Skeletal muscle cell (primary cell): ENCODE data around the gene CFAP20DC.
A peak's percentile ranks its signal among the peaks of the same experiment; 100 is the strongest.
"Not testable (repeated sequence)": the region's sequence is repeated elsewhere in the genome, so short reads cannot be mapped to it uniquely, and the experiment has no call there.

Experiments used
- DNase-seq: peaks from one replicate; pipeline ENCODE4 v3.0.0-alpha.2; 2010; ENCODE audit warnings: low read depth
- H3K4me3 ChIP-seq: 2 replicates; pipeline ENCODE4 v1.5.1; 2011; ENCODE audit warnings: low read depth, mild to moderate bottlenecking, control low read depth, low read length, moderate library complexity

CFAP20DC gene

GRCh38 chr3:58979840-58980239 is 70.0 kb downstream of the CFAP20DC start:
- DNase-seq = no peak
- no peak overlapping the region for H3K4me3 ChIP-seq

- no peak overlapping the region for H3K4me3 ChIP-seq
- DNase-seq = no peak
Measured at GRCh38 chr3:58973796-58974195, 76.0 kb downstream of the CFAP20DC start.

- DNase-seq, H3K4me3 ChIP-seq: not testable (repeated sequence)
Measured at GRCh38 chr3:58967866-58968265, 82.0 kb downstream of the CFAP20DC start.

GRCh38 chr3:58965865-58966264 is 84.0 kb downstream of the CFAP20DC start:
- DNase-seq = peak; percentile 29
- H3K4me3 ChIP-seq = no peak overlapping the region

DNA sequence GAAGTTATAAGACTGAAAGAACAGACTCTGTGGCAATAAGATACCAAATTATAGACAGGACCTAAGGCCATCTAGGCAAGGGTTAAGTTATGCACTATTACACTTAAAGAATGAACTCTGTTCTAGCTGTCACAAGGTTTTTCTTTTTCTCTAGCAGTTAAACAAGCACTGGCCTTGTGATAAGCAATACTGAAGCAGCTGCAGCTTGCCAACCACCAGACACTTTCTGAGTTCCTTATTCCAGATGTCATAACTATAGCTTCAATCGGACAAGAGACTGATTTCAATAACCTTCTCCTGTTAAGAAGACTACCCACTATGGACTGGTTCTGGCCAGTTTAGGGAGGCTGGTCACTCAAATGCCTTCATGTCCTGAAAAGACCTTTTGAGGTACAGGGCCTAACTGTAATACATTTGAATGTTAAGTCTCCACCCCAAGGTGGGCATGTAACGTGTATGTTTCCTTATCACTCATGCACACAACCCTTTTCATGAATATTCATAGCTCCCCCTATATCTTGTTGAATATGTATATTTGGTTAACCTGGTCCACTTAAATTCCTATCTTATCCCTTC is 85.8 kb downstream of the CFAP20DC start:
- H3K4me3 ChIP-seq = no peak overlapping the region
- DNase-seq = no peak

GRCh38 chr3:58962816-58963215 is 87.0 kb downstream of the CFAP20DC start:
- no peak overlapping the region for H3K4me3 ChIP-seq
- no peak for DNase-seq

- no peak overlapping the region for H3K4me3 ChIP-seq
- DNase-seq = no peak
Measured at GRCh38 chr3:58962040-58962651, 87.7 kb downstream of the CFAP20DC start.

DNA sequence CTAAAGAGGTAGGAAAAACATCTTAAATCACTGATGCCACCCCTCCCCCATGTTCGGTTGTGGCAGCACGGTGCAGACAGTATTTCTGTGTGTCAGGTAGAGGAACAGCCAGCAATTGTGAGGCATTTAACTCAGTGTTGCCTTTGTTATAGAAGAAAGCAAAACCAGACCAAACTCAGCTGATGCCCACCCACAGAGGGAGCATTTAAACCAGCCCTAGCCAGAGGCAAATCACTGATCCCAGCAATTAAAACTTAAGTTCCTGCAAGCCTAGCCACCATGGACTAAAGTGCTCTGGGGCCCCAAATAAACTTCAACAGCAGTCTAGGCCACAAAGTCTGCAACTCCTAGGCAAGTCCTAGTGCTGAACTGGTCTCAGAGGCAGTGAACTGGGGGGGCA is 94.5 kb downstream of the CFAP20DC start:
- no peak for DNase-seq
- H3K4me3 ChIP-seq = no peak overlapping the region

- DNase-seq = no peak
- H3K4me3 ChIP-seq = no peak overlapping the region
Measured at GRCh38 chr3:58953288-58953687, 96.5 kb downstream of the CFAP20DC start.

DNA sequence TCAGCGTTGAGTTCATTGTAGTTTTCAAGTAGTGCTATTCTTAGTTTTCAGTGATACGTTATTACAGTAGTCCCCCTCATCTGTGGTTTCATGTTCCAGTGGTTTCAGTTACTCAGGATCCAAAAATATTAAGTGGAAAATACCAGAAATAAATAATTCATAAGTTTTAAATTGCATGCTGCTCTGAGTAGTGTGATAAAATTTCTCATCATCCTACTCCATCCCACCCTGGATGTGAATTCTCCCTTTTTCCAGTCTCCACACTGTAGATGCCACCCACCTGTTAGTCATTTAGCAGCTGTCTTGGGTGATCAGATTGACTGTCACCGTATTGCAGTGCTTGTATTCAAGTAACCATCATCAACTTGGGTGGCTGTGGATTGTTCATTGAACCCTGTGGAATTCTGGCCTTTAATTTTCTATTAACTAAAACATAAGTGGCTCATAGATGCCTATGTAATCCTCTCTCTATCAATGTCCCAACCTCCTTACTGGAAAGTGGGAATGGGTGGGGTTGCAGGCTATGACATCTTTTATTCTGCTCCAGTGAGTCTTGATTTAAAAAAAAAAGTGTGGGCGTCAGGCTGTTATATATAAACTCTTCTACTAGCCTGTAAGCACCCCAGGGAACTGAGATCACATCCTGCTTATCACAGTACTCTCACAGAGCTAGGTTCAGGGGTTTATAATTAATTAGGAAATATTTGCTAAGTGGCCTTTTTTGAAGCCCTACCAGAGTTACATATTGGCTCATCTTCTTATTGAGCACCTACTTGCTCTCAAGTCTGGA is 97.5 kb downstream of the CFAP20DC start:
- peak; percentile 25 for DNase-seq
- no peak overlapping the region for H3K4me3 ChIP-seq

DNA sequence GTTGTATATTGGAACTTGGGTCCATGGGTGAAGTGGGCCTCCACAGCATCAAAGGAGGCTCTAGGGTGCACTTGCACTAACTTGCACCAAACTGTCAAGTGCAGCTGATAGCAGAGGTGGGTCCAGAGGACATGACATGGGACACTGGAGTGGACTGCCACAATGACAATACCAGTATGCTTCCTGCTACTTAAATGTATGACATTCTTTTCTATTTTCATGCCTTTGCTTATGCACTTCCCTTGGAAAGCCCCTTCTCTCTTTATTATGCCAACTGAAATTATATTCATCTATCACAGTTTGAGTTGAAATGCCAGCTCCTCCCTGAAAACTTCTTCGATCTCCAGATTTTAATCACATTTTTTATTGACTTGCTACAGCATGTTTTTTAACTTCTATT is 101.8 kb downstream of the CFAP20DC start:
- no peak overlapping the region for H3K4me3 ChIP-seq
- no peak for DNase-seq

DNA sequence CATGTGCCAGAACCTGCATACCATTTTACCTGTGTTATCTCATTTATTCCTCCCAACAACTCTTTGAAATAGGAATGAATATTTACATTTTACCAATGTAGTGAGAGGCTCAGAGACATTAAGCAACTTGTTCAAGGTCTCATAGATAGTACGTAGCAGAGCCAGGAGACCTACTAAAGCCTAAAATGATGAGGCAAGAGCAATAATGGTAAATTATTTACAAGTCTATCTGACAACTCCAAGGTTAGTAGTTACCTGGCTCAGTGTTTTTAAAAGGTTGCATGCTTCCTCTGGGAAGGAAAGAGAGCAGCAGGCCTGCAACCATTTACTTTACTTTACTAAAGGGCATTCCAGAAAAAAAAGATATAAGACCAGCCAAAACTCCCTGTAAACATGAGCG is 103.0 kb downstream of the CFAP20DC start:
- no peak overlapping the region for H3K4me3 ChIP-seq
- no peak for DNase-seq

- no peak overlapping the region for H3K4me3 ChIP-seq
- no peak for DNase-seq
Measured at GRCh38 chr3:58938057-58938456, 111.8 kb downstream of the CFAP20DC start.

GRCh38 chr3:58924578-58924977 is 125.2 kb downstream of the CFAP20DC start:
- DNase-seq = peak; percentile 2

DNA sequence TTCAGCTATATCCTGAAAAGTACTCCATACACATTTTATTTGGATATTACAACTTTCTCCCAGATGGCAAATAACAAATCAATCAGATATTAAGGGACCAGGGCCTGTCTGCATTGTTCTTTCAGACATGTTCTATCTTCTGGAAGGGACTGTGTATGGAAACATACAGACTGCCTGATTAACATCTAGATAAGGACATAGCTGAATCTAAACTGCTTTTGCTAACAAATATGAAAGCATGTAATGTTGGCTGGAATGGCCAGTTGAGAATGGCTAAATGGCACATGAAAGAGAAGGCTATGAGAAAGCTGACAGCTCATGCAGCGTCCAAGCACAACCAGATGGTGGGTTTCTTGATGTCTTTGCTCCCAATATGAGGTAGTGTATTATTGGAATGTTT is 149.4 kb downstream of the CFAP20DC start:
- DNase-seq = no peak

More at GRCh38 chr3:58924578-58924977, 125.2 kb downstream of the CFAP20DC start:
- no peak overlapping the region for H3K4me3 ChIP-seq

DNA sequence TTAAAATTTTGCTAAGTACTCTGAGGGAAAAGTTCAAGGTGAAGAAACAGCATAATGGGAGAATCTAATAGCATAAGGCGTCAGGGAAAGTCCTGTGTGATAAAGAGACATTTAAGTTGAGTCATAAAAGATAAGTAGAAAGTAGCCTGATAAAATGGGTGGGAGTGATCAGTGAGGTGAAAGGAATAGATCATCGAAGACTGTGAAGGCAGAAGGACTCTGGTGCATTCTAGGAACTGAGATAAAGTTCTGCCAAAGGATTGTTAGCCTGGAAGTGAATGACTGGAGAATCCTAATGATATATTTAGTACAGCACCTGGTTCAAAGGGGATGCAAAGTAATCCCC is 149.9 kb downstream of the CFAP20DC start:
- no peak overlapping the region for H3K4me3 ChIP-seq
- DNase-seq = no peak

More for the DNA sequence above, 149.4 kb downstream of the CFAP20DC start:
- H3K4me3 ChIP-seq = no peak overlapping the region

- H3K4me3 ChIP-seq = no peak overlapping the region
- no peak for DNase-seq
Measured at GRCh38 chr3:58899159-58899952, 150.5 kb downstream of the CFAP20DC start.

GRCh38 chr3:58898513-58898912 is 151.3 kb downstream of the CFAP20DC start:
- H3K4me3 ChIP-seq = no peak overlapping the region
- no peak for DNase-seq

DNA sequence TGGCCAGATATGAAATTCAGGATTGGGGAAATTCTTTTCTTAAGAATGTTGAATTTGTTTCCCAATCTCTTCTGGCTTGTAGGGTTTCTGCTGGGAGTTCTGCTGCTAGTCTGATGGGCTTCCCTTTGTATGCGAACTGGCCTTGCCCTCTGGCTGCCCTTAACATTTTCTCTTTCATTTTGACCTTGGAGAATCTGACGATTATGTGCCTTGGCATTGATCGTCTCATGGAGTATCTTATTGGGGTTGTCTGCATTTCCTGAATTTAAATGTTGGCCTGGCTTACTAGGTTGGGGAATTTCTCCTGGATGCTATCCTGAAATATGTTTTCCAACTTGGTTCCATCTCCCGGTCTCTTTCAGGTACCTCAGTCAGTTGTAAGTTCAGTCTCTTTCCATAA is 152.2 kb downstream of the CFAP20DC start:
- no peak for DNase-seq
- H3K4me3 ChIP-seq = no peak overlapping the region

GRCh38 chr3:58895678-58896077 is 154.1 kb downstream of the CFAP20DC start:
- DNase-seq, H3K4me3 ChIP-seq: not testable (repeated sequence)
